Measurements from ENCODE around the gene NHEJ1. TPM values are rescaled to one million over a fixed set of nuclear protein-coding genes. Genes with fewer than 3 reads are reported as not detected.

The NHEJ1 gene
- total RNA-seq, 1 donor: 21.7 TPM

DNA sequence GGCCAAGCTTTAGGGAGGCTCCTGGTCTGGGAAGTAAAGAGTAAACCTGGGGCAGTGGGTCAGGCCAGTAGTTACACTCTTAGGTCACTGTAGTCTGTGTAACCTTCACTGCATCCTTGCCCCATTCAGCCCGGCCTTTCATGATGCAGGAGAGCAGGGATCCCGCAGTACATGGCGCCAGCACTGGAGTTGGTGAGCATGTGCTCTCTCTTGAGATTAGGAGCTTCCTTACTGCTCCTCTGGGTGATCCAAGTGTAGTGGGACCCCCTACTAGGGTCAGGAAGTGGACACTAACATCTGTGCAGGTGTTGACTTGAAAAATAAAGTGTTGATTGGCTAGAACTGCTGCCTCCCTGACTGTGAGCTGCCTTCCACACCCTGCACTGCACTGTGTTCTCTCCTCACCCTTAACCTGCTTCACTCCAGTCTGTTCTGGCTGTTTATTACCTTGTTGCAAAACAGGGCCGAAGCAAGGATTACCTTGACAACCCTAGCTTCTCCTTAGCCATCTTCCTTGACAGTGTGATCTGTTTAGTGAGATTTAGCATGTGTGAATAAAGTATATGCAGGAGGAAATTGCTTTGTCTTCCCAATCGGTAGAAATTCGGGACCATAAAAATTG lies 22.6 kb upstream of the NHEJ1 start:
- Histone ChIP-seq H4K20me1 (ENCODE audit: insufficient read depth, low read length) (peaks cover 14% of the 10 kb centered on the region), H3K9me3 (ENCODE audit: low read depth, low read length) (no peaks in the 10 kb centered on the region), H3K27ac (ENCODE audit: low read depth, low read length) (no peak overlapping the region), H3K4me2 (ENCODE audit: insufficient read depth, low read length) (no peak overlapping the region), H3K27me3 (ENCODE audit: insufficient read depth, low read length) (no peaks in the 10 kb centered on the region), H3K36me3 (ENCODE audit: insufficient read depth, low read length) (peaks cover 49% of the 10 kb centered on the region), H3K79me2 (ENCODE audit: insufficient read depth, low read length) (peaks cover 31% of the 10 kb centered on the region), H3K4me1 (ENCODE audit: insufficient read depth, low read length) (peaks cover 10% of the 10 kb centered on the region), H3K4me3 (ENCODE audit: insufficient read depth, low read length) (no peak overlapping the region), H2AFZ (ENCODE audit: low read length) (no peak overlapping the region)
- TF ChIP-seq, protein P1, sequence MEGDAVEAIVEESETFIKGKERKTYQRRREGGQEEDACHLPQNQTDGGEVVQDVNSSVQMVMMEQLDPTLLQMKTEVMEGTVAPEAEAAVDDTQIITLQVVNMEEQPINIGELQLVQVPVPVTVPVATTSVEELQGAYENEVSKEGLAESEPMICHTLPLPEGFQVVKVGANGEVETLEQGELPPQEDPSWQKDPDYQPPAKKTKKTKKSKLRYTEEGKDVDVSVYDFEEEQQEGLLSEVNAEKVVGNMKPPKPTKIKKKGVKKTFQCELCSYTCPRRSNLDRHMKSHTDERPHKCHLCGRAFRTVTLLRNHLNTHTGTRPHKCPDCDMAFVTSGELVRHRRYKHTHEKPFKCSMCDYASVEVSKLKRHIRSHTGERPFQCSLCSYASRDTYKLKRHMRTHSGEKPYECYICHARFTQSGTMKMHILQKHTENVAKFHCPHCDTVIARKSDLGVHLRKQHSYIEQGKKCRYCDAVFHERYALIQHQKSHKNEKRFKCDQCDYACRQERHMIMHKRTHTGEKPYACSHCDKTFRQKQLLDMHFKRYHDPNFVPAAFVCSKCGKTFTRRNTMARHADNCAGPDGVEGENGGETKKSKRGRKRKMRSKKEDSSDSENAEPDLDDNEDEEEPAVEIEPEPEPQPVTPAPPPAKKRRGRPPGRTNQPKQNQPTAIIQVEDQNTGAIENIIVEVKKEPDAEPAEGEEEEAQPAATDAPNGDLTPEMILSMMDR (IDR thresholded peaks at IDR 0.05; ENCODE audit: extremely low read depth, low read depth, low read length): no peak
- DNase-seq (ENCODE audit: insufficient read length, low spot score, missing footprints): no peak

DNA sequence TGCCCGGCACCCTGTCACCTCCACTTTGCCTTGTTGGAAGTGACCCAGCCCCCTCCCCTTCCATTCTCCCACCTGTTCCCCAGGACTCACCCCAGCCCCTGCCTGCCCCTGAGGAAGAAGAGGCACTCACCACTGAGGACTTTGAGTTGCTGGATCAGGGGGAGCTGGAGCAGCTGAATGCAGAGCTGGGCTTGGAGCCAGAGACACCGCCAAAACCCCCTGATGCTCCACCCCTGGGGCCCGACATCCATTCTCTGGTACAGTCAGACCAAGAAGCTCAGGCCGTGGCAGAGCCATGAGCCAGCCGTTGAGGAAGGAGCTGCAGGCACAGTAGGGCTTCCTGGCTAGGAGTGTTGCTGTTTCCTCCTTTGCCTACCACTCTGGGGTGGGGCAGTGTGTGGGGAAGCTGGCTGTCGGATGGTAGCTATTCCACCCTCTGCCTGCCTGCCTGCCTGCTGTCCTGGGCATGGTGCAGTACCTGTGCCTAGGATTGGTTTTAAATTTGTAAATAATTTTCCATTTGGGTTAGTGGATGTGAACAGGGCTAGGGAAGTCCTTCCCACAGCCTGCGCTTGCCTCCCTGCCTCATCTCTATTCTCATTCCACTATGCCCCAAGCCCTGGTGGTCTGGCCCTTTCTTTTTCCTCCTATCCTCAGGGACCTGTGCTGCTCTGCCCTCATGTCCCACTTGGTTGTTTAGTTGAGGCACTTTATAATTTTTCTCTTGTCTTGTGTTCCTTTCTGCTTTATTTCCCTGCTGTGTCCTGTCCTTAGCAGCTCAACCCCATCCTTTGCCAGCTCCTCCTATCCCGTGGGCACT lies 21.9 kb upstream of the NHEJ1 start:
- no peak overlapping the region for H3K27ac ChIP-seq (ENCODE audit: low read depth, low read length)
- DNase-seq (ENCODE audit: insufficient read length, low spot score, missing footprints): no peak
- H3K27me3 ChIP-seq (ENCODE audit: insufficient read depth, low read length): no peaks in the 10 kb centered on the region
- no peak overlapping the region for H3K4me2 ChIP-seq (ENCODE audit: insufficient read depth, low read length)
- peaks cover 12% of the 10 kb centered on the region for H3K4me1 ChIP-seq (ENCODE audit: insufficient read depth, low read length)
- TF ChIP-seq, protein P1 (IDR thresholded peaks at IDR 0.05; ENCODE audit: extremely low read depth, low read depth, low read length): no peak
- H3K4me3 ChIP-seq (ENCODE audit: insufficient read depth, low read length): no peak overlapping the region
- H2AFZ ChIP-seq (ENCODE audit: low read length): no peak overlapping the region
- no peaks in the 10 kb centered on the region for H3K9me3 ChIP-seq (ENCODE audit: low read depth, low read length)
- H4K20me1 ChIP-seq (ENCODE audit: insufficient read depth, low read length): peaks cover 14% of the 10 kb centered on the region
- H3K36me3 ChIP-seq (ENCODE audit: insufficient read depth, low read length): peaks cover 49% of the 10 kb centered on the region
- peaks cover 32% of the 10 kb centered on the region for H3K79me2 ChIP-seq (ENCODE audit: insufficient read depth, low read length)

DNA sequence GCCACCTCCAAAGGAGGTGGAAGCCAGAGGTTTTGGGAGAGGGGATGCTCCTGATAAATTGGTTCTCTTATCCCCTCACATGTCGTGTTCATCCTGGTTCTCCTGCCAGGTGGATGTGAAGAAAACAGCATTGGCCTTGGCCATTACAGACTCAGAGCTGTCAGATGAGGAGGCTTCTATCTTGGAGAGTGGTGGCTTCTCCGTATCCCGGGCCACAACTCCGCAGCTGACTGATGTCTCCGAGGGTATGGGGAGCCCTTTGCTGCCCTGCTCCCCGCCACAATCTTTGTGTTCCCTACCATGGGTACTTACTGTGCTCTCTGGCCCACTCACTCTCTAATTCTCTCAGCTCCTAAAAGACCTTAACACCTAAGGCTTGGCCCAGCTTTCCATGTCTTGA lies 20.9 kb upstream of the NHEJ1 start:
- Histone ChIP-seq H4K20me1 (ENCODE audit: insufficient read depth, low read length) (peaks cover 14% of the 10 kb centered on the region), H3K9me3 (ENCODE audit: low read depth, low read length) (no peaks in the 10 kb centered on the region), H3K27me3 (ENCODE audit: insufficient read depth, low read length) (no peaks in the 10 kb centered on the region), H3K4me2 (ENCODE audit: insufficient read depth, low read length) (no peak overlapping the region), H3K36me3 (ENCODE audit: insufficient read depth, low read length) (peaks cover 49% of the 10 kb centered on the region), H3K4me1 (ENCODE audit: insufficient read depth, low read length) (peaks cover 16% of the 10 kb centered on the region), H3K79me2 (ENCODE audit: insufficient read depth, low read length) (peaks cover 32% of the 10 kb centered on the region), H2AFZ (ENCODE audit: low read length) (no peak overlapping the region), H3K4me3 (ENCODE audit: insufficient read depth, low read length) (no peak overlapping the region), H3K27ac (ENCODE audit: low read depth, low read length) (no peak overlapping the region)
- DNase-seq (ENCODE audit: insufficient read length, low spot score, missing footprints): no peak
- TF ChIP-seq, protein P1 (IDR thresholded peaks at IDR 0.05; ENCODE audit: extremely low read depth, low read depth, low read length): no peak

DNA sequence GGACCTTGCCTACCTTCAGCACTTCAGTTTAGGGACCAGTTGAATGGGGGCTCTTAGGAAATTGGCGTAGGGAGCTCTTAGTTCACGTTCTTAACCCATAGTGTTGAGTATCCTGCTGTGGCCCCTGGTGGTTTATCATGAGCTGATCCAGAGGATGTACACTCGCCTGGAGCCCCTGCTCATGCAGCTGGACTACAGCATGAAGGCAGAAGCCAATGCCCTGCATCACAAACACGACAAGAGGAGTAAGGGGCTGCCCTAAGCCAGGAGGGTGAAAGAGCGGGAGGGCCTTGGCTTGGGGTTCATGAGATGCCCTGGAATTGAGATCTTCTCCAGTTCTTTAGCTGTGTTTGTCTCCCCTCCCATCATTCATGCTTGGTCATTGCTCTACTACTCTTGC lies 20.3 kb upstream of the NHEJ1 start:
- TF ChIP-seq, protein P1 (IDR thresholded peaks at IDR 0.05; ENCODE audit: extremely low read depth, low read depth, low read length): no peak
- Histone ChIP-seq H3K27ac (ENCODE audit: low read depth, low read length) (no peak overlapping the region), H3K27me3 (ENCODE audit: insufficient read depth, low read length) (no peaks in the 10 kb centered on the region), H3K4me3 (ENCODE audit: insufficient read depth, low read length) (no peak overlapping the region), H4K20me1 (ENCODE audit: insufficient read depth, low read length) (peaks cover 14% of the 10 kb centered on the region), H3K9me3 (ENCODE audit: low read depth, low read length) (no peaks in the 10 kb centered on the region), H2AFZ (ENCODE audit: low read length) (no peak overlapping the region), H3K4me1 (ENCODE audit: insufficient read depth, low read length) (peaks cover 17% of the 10 kb centered on the region), H3K4me2 (ENCODE audit: insufficient read depth, low read length) (no peak overlapping the region), H3K36me3 (ENCODE audit: insufficient read depth, low read length) (peaks cover 49% of the 10 kb centered on the region), H3K79me2 (ENCODE audit: insufficient read depth, low read length) (peaks cover 38% of the 10 kb centered on the region)
- DNase-seq (ENCODE audit: insufficient read length, low spot score, missing footprints): no peak

Data from osteoblast (primary cell).